CD4-positive, alpha-beta T cell treated with Interleukin-17A for 1 hour (primary cell): ENCODE results near the gene CDH16.
"Not testable (repeated sequence)": the region's sequence is repeated elsewhere in the genome, so short reads cannot be mapped to it uniquely, and the experiment has no call there.

Source experiments
- DNase-seq: peaks from one replicate; pipeline ENCODE4 v3.0.0-alpha.2; 2020

Gene CDH16

GRCh38 chr16:66946541-66946940 lies 27.9 kb upstream of the CDH16 start:
- DNase-seq: no peak

GRCh38 chr16:66945939-66946338 lies 27.3 kb upstream of the CDH16 start:
- no peak for DNase-seq

DNA sequence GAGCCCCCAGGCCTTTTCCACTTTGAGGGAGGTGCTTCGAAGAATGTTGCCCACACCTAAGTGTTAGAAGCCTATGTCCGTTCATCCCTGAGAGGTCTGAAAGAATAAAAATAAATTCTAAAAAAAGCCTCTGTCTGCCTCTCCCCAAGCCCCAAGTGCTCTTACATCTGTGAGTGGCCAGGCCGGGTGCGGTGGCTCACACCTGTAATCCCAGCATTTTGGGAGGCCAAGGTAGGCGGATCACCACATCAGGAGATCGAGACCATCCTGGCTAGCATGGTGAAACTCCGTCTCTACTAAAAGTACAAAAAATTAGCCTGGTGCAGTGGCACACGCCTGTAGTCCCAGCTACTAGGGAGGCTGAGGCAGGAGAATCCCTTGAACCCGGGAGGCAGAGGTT lies 26.3 kb upstream of the CDH16 start:
- DNase-seq: not testable (repeated sequence)

DNA sequence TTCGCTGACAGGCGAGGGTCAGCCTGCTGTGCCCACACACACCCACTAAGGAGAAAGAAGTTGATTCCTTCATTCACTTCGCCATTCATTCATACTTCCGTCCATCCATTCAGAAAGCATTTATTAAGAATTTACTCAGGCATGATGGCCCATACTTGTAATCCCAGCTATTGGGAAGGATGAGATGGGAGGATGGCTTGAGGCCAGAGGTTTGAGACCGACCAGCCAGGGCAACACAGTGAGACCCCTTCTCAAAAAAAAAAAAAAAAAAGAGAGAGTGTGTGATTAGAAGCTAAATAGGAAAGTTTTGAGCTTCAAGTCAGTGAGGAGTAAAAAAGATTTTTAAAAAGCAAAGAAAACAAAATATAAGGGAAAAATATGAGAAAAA lies 25.4 kb upstream of the CDH16 start:
- no peak for DNase-seq

DNA sequence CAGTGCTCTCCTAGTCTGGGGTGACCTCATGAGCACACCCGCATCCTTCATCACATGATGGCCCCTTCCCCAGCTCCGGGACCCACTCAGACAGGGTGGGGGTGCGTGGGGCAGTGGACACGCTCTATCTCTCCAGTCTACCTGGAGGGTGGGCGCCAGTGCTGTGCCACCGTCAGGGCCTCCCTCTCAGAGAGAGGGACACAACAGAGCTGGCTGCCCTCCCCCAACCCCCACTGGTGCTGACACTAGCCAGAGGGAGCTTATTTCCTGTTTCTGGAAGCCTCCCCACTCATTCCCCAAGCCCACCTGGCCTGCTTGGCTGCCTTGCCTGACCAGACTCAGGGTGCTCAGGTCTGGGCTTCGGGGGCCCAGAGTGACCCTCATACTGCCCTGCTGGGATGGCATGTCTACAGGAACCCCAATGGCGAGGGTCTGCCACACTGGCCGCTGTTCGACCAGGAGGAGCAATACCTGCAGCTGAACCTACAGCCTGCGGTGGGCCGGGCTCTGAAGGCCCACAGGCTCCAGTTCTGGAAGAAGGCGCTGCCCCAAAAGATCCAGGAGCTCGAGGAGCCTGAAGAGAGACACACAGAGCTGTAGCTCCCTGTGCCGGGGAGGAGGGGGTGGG lies 24.9 kb upstream of the CDH16 start:
- DNase-seq: no peak

- no peak for DNase-seq
These were observed 24.3 kb upstream of the CDH16 start for GRCh38 chr16:66942981-66943380.

GRCh38 chr16:66940236-66940635 lies 21.6 kb upstream of the CDH16 start:
- DNase-seq: no peak

DNA sequence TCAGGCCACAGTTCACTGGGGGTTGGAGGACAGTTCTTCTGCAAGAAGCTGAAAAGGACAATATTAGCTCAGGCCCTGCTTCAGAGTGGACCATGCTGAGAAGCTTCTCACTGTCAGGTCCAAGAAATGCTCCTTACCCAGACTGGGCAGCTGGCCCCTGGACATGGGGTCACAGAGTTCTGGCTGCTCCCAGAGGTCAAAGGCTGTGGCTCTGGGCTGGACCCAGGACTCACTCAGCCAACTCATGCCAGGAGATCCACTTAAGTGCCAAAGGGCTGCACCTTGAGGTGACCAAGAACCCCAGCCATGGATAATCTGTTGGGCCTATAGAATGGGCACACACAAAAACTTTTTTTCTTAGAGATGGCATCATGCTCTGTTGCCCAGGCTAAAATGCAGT lies 20.7 kb upstream of the CDH16 start:
- no peak for DNase-seq

- DNase-seq: no peak
These were observed 19.1 kb upstream of the CDH16 start for GRCh38 chr16:66937725-66938337.

DNA sequence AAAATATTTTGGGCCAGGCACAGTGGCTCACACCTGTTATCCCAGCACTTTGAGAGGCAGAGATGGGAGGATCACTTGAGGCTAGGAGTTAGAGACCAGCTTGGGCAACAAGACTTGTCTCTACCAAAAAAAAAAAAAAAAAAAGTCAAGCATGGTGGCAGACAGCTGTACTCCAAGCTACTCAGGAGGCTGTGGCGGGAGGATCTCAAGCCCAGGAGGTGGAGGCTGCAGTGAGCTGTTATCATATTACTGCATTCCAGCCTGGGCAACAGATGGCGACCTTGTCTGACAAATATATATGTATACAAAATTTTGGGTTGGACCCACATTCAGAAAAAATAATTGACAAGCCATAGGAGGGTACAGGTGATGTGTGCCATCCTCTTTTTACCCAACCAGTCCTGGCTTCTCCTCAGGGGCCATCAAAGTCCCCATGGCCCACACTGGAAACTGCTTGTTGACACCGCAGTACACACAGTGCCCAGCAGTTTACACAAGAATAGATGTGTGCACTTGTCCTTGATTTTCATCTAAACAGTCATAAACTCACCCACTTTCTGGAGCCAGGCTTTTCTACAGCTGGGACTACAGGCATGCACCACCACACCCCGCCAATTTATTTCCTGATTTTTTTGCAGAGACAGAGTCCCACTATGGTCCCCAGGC lies 18.3 kb upstream of the CDH16 start:
- DNase-seq: no peak

DNA sequence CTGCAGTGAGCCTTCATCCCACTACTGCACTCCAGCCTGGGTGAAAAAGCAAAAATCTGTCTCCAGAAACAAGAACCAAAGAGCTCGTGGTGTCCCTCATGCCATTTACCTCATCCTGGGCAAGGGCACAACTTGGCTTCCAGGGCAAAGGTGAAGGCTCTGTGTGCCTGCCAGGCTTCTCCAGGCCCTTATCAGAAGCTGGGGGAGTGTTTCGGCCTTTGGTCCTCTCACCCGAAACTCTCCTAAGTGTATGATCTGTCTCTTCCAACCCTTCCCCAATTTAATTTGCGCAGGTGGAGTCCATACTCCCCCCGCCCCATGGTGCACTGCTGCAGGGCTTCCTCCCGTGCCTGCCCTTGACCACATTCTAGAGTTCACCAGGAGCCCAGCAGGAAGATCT lies 17.8 kb upstream of the CDH16 start:
- DNase-seq: no peak

DNA sequence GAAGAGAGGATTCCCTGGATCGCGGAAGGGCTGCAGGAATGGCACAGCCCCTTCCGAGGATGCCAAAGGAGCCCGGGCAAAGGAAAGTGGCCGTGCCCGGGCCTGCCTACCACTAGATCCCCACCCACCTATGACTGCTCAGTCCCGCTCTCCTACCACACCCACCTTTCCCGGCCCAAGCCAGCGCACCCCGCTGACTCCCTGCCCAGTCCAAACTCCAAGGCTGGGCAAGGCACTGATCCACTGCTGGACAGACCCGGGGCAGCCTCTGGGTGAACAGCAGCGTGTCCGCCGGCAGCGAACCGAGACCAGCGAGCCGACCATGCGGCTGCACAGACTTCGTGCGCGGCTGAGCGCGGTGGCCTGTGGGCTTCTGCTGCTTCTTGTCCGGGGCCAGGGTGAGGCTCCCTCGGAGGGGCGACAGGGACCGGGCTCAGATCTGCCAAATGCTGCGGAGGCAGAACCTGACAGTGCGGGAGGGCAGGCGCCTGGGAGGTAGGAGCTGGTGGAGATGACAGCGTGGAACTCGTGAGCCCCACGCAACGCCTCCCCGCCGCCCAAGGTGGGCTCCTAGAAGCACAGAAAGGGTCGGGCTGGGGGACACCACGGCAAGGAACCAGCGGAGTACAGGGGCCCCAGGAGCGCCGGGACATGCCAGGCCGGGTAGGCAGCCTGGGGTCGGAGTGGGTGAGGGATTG lies 16.8 kb upstream of the CDH16 start, which contains the start of gene CES2:
Gene CES2 (plus strand): TSS at position 203 of the 698 bp plus-strand sequence. CDS start 120 bp downstream, at position 323.
- DNase-seq: no peak

- not testable (repeated sequence) for DNase-seq
These were observed 16.2 kb upstream of the CDH16 start for GRCh38 chr16:66934839-66935313.

- peak; percentile 90 for DNase-seq
These were observed 15.6 kb upstream of the CDH16 start, which contains the start of gene CIAO2B for GRCh38 chr16:66934138-66934838. CIAO2B (minus strand) TSS chr16:66934402; CDS start chr16:66934364, 38 bp downstream.

GRCh38 chr16:66933776-66934137 lies 15.1 kb upstream of the CDH16 start:
- DNase-seq: no peak

- no peak for DNase-seq
These were observed 13.4 kb upstream of the CDH16 start for GRCh38 chr16:66932076-66932475.

GRCh38 chr16:66931665-66932064 lies 13.0 kb upstream of the CDH16 start:
- DNase-seq: no peak

DNA sequence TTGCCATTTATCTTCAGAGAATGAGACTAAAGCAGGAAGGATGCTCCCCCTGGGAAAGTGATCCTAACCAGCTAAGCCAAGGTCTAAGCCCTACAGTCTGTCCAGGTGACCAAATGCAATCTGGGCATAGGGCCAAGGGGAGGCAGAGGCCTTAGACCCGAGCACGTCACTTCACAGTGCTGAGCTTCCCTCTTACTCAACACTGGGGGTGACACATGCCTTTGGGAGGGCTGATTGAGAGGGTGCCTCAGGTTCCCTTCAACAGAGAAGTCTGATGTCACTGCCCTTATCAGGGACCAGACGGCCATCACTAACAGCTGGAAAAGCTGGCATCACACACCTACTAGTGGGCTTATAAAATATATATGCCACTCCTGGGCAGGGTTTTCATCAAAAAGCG lies 11.5 kb upstream of the CDH16 start:
- DNase-seq: no peak

DNA sequence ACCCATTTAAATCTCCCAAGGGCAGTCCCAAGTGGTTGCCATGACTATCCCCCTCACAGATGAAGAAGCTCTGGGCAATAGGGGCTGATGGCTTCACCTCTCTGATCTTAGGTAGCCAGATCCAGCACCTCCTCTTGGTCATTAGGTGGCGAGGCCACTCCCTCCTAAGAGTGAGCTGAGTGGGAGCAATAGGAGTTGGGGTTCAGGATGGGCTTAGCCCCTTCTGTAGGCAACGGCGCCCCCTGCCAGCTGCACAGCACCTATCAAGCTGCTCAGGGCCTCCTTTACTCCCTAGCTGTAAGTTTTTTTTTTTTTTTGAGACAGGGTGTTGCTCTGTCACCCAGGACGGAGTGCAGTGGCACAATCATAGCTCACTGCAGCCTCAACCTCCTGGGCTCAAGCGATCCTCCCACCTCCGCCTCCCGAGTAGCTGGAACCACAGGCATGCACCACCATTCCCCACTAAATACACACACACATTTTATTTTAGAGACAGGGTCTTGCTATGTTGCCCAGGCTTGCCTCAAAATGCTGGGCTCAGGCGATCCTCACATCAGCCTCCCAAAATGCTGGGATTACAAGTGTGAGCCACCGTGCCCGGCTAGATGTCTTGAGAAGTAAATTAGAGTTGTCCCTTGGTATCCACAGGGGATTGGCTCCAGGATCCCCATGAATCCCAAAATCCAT lies 10.2 kb upstream of the CDH16 start:
- DNase-seq: peak; percentile 32

DNA sequence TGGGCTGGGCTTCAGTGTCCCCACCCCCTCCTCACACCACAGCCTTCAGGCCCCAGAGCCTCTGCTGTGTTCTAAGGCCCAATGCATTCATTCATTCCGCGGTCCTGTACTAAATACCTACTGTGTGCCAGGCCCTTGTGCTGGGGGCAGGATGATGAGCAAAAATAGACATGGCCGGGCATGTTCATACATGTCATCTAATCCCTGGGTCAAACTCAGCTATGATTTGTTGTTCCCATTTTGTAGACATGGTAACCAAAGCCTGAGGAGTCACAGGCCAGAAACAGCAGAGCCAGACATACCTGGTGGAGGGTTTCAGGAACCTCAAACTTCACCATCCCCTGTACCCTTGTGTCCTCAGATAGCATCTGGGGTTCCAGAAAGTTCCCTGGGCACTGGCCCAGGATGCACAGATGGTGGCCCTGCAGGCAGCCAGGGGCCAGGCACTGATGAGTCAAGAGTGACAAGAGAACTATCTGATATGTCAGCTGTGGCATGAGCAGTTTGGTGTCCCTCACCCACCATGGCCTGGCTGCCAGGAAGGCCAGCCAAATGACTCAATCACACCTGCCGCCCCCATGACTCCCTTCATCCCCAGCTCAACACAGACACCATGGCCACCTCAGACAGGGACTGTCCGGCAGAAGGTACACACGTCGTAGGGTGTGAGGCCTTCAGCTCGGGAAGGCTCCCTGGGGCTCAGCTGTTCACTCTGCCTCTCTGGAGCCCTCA lies 9.4 kb upstream of the CDH16 start:
- no peak for DNase-seq

DNA sequence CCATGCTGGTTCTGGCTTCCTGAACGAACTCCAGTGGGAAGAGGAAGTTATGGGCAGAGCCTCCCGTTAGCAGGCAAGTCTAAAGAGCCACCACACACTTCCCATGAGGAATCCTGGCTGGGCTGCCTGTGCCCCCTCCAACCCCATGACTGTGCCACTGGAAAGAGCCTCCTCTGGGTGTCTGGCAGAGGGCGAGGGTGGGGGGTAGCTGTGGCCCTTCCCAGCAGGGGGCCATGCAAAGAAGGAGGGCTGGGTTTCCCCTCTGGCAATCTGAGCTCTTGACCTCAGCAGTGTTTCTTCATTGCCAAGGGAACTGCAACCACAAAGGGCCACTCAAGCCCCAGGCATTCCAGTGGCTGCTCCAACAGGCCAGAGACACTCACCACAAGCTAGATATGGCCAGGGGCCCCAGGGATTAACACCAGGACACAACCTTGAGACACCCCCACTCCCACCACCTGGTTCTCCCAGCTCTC lies 8.3 kb upstream of the CDH16 start:
- peak; percentile 5 for DNase-seq
